Measurements from ENCODE around the gene TOR1AIP2.
A peak's percentile ranks its signal among the peaks of the same experiment; 100 is the strongest.

TOR1AIP2 gene
- 134 to 164 reads per million in 2 experiments for total RNA-seq

- peak; percentile 77 for DNase-seq (ENCODE audit: low read depth)
These were observed at the start of gene TOR1AIP2 for GRCh38 chr1:179877586-179878265. Gene TOR1AIP2 (minus strand): TSS chr1:179877803. CDS start chr1:179852665, 25,138 bp downstream.

DNA sequence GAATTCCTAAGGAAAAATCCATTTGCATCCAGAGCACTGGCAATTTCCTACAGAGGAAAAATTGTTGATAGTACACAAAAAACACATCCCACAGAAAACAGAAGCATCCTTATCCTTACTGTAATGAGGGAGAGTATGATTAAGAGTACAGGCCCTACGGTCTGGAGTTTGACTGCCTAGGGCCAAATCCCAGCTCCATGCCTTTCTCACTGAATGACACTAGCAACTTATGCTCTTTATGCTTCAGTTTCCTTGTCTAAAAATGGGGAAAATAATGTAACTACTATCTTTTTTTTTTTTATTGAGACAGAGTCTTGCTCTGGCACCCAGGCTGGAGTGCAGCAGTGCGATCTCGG is 49.2 kb upstream of the TOR1AIP2 start:
- DNase-seq (ENCODE audit: low read depth): no peak

GRCh38 chr1:179925922-179926849 is 48.6 kb upstream of the TOR1AIP2 start:
- no peak for DNase-seq (ENCODE audit: low read depth)

DNA sequence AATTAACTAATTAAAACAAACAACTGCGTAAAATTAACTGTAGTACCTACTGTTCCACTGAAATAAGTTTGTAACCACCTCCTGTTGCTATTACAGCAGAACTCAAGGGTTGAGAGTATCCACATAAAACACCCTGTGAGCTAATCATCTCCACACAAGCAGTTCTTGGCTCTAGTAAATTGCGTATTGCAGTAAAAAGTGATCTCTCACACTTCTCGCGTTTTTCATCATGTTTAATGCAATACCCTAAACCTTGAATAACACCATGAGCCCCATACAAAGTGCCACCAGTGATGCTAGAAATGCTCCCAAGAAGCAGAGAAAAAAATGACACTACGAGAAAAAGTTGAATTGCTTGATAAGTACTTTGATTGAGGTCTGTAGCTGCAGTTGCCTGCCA is 47.7 kb upstream of the TOR1AIP2 start:
- DNase-seq (ENCODE audit: low read depth): no peak

DNA sequence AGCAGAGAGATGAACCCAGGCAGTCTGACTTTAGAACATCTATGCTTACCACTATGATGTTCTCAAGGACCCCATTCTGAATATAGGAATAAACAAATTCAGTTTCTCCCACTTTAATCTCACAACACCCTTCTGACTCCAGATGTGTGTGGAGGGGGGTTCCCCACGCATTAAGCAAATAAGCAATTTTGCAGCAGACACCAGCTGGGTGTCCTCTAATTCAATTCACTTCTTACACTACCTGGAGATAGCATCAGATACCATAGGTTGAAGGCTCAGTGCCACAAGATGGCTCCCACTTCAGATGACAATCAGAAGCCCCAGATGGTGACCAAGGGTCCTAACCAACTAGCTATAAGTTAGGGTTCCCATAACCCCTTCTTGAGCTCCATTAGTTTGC is 46.7 kb upstream of the TOR1AIP2 start:
- no peak for DNase-seq (ENCODE audit: low read depth)

DNA sequence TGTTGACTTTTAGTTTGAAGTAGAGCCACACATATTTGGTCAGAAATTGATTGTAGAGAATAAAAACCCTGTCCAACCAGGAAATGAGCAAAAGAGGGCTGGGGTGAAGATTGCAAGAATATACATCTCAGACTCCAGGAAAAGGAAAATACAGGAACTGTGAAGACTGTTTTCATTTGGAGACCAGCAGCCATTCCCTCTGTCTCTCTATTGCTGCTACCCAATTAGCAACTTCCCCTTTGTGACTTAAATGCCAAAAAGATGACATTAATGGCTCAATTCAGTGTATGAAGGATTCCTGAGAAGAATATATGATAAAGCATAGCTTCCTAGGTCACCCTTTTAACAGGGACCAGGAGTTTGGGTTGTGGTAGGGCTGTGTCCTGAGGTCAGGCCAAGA is 45.4 kb upstream of the TOR1AIP2 start:
- no peak for DNase-seq (ENCODE audit: low read depth)

- DNase-seq (ENCODE audit: low read depth): no peak
These were observed 44.6 kb upstream of the TOR1AIP2 start for GRCh38 chr1:179921981-179922872.

DNA sequence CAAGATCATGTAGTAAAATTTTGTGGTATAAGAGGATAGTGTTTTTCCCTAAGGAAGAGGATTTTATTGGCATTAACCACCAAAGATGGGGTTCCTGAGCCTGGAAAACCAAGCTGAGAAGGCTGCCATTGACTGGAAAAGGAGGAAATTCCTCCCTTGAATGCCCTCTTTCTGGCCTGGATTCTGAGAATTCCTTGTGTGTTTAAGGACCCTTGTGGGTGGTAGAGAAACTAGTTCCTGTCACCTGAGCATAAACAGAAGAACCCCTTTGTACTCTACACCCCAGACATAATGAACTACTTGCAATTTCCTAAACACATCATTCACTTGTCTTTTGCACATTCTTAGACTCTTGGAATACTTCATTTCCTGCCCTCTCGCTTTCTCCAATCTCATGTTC is 43.9 kb upstream of the TOR1AIP2 start:
- DNase-seq (ENCODE audit: low read depth): no peak

- DNase-seq (ENCODE audit: low read depth): no peak
These were observed 40.2 kb upstream of the TOR1AIP2 start for GRCh38 chr1:179917601-179918429.

GRCh38 chr1:179911812-179912211 is 34.2 kb upstream of the TOR1AIP2 start:
- no peak for DNase-seq (ENCODE audit: low read depth)

DNA sequence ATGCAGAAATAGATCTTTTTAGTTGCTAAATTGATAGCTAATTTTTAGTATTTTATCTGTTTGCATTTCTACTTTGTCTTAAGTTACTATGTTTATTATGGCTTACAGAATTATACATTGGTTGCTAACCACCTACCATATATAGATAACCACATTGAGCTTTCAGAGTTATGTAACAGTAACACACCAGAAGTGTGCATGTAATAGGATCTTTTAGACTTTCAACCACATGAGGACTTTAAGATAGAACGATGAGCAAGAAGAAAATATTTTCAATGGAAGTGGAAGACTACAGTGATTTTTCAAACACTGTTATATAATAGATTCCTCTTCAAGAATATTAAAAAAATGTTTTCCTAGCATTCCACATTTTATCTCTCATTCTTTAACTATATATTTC is 33.3 kb upstream of the TOR1AIP2 start:
- no peak for DNase-seq (ENCODE audit: low read depth)

- no peak for DNase-seq (ENCODE audit: low read depth)
These were observed 12.0 kb upstream of the TOR1AIP2 start for GRCh38 chr1:179889589-179889988.

DNA sequence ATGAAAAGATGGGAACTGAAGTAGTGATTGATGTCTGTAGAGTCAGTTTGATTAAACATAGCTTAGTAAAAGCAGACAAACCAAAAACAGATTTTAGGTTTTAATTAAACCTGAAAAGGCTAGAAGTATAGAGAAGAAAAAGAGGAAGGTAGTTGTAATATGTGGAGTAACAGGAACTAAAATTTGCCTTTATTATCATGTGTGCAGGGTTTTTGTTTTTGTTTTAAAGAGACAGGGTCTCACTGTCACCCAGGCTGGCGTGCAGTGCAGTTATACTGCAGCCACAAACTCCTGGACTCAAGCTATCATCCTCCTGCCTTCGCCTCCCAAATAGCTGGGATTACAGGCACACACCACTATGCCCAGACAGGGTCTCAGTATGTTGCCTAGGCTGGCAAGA is 10.5 kb upstream of the TOR1AIP2 start:
- no peak for DNase-seq (ENCODE audit: low read depth)

GRCh38 chr1:179883745-179884138 is 6.1 kb upstream of the TOR1AIP2 start:
- DNase-seq (ENCODE audit: low read depth): peak; percentile 63

DNA sequence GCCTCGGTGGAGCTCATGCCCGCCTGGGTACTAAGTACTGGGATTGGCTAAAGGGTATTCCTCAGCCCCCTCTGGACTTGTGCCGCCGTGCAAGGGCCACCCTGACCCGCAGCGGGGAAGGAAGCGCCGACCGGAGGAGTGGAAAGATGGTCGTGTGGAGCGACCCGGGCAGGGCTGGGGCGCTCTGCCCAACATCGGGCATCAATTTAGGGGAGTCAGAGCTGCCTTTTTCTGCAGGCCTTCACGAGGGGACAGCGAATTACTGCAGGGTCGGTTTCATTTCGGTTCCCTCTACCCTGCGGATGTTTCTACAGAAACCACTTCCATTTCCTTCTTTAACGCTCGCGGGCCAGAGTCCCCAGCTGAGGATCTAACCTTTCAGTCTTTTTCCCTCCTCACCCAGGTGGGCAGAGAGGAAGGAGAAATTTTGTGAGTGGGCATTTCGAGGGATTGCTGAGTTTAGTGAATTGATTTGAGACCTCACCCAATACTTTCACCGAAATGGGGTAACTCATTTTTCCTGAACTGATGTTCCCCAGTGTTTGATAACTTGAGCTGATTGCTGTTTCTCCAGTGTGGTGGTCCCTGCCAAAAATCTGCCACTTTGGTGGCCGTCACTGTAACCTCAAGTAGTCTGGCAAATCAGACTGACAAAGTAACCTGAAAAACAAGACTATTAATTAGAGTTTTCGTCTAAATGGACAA is 5.6 kb upstream of the TOR1AIP2 start:
- DNase-seq (ENCODE audit: low read depth): peak; percentile 12

GRCh38 chr1:179882253-179883039 is 4.8 kb upstream of the TOR1AIP2 start, which contains the start of gene TOR1AIP1:
Gene TOR1AIP1 (plus strand): TSS chr1:179882285. CDS start chr1:179882503, 218 bp downstream.
- DNase-seq (ENCODE audit: low read depth): peak; percentile 95

DNA sequence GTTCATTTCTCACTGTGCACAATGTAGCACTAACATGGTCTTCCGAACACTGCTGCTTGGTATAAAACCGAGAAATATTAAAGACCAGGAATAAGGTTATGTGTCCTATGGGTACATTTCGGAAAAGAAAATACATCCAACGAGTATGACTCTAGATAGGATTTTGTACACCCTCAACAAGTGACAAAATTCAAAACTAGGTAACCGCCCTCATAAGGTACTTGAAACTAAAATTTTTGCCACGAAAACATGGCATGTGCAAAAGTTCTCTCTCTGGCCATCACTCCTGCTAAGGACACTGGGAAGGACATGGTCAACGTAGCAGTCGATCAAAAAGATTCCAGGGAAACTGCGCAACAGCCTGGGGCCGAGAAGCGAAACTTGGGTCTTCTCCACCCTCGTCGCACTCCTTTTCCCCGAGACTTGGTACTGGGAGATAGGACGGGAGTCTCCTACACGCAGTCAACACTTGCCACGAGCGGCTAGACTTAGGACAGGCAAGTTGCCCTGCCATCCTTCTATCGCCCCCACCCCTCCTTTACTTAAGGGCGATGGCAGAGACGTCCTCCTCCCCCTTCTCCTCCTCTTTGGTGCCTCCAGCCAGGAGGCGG is 4.1 kb upstream of the TOR1AIP2 start:
- DNase-seq (ENCODE audit: low read depth): no peak

- no peak for DNase-seq (ENCODE audit: low read depth)
These were observed 2.2 kb upstream of the TOR1AIP2 start for GRCh38 chr1:179879797-179880196.

DNA sequence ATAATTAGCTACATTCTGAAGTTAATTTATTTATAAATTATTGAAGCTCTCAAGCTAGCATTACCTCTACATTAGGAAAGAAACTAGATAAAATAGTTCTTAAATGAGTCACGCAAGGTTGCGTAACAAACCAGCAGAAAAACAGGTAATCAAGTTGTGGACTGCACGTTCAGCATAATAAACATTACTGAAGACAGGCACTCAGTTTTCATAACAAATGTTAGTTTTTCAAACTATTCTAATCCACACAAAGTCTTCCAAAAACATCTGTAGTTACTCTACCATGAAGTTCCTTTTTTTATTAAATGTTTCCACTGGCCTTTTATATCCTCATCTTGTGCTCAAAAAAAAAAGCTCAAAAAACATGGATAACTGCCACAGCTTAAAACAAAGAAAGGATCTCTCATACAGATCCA is 1.3 kb downstream of the TOR1AIP2 start:
- DNase-seq (ENCODE audit: low read depth): no peak

Measured in T follicular helper cell (primary cell).